Keratinocyte (primary cell): Measurements from ENCODE around the gene PLXND1. TPM values are rescaled to one million over a fixed set of nuclear protein-coding genes. Genes with fewer than 3 reads are reported as not detected.

ENCODE experiments used
- DNase-seq: peaks from one replicate; pipeline ENCODE4 v3.0.0-alpha.2; 2011; ENCODE audit warnings: low read depth, missing footprints, low spot score
- FAIRE-seq: peaks from 2 replicates; lab custom pipeline; 2011; peaks lifted over from hg19 to GRCh38; lab: Jason Lieb, UNC
- H2AFZ ChIP-seq: 2 replicates; pipeline ENCODE4 v1.6.0; 2012; ENCODE audit warnings: low read length, control low read depth, inconsistent platforms; ENCODE audit not compliant: control insufficient read depth
- H3K27ac ChIP-seq: 2 replicates; pipeline ENCODE4 v1.5.1; 2011; ENCODE audit warnings: low read length; ENCODE audit not compliant: control insufficient read depth, insufficient read depth
- H3K27me3 ChIP-seq: 3 replicates; pipeline ENCODE4 v1.6.0; 2011; ENCODE audit warnings: low read length; ENCODE audit not compliant: control insufficient read depth, insufficient read depth; ENCODE audit errors: extremely low read depth
- H3K36me3 ChIP-seq, 2 experiments: 2 replicates in 1 of 2; 3 replicates in 1 of 2; pipeline ENCODE4 v1.5.1; 2011; ENCODE audit warnings: low read length in 2 of 2, mild to moderate bottlenecking in 1 of 2; ENCODE audit not compliant: control insufficient read depth in 2 of 2, insufficient read depth in 2 of 2; ENCODE audit errors: extremely low read depth in 1 of 2
- H3K4me1 ChIP-seq: 3 replicates; pipeline ENCODE4 v1.5.1; 2011; ENCODE audit warnings: low read length; ENCODE audit not compliant: control insufficient read depth, insufficient read depth; ENCODE audit errors: extremely low read depth
- H3K4me2 ChIP-seq: 3 replicates; pipeline ENCODE4 v1.6.0; 2011; ENCODE audit warnings: low read depth, low read length; ENCODE audit not compliant: control insufficient read depth, insufficient read depth; ENCODE audit errors: extremely low read depth
- H3K4me3 ChIP-seq, 3 experiments: fragments of 200-600 bp in 1 of 3; sonication (generic) in 1 of 3; 2 replicates in 2 of 3; 3 replicates in 1 of 3; pipeline ENCODE4 v1.5.1; 2011 to 2016; ENCODE audit warnings: low read length in 3 of 3, mild to moderate bottlenecking in 3 of 3, control low read depth in 2 of 3, inconsistent platforms in 1 of 3, low read depth in 1 of 3, mixed read lengths in 1 of 3, mixed run types in 1 of 3, moderate library complexity in 1 of 3; ENCODE audit not compliant: control insufficient read depth in 2 of 3, insufficient read depth in 2 of 3; ENCODE audit errors: extremely low read depth in 1 of 3
- H3K79me2 ChIP-seq: 2 replicates; pipeline ENCODE4 v1.6.0; 2012; ENCODE audit warnings: low read length; ENCODE audit not compliant: control insufficient read depth, insufficient read depth
- H3K9ac ChIP-seq: 3 replicates; pipeline ENCODE4 v1.6.0; 2011; ENCODE audit warnings: low read length; ENCODE audit not compliant: control insufficient read depth, insufficient read depth; ENCODE audit errors: extremely low read depth
- H3K9me1 ChIP-seq: 3 replicates; pipeline ENCODE4 v1.6.0; 2011; ENCODE audit warnings: low read length; ENCODE audit not compliant: control insufficient read depth, insufficient read depth; ENCODE audit errors: extremely low read depth
- H3K9me3 ChIP-seq: 2 replicates; pipeline ENCODE4 v1.5.1; 2012; ENCODE audit warnings: low read depth, low read length; ENCODE audit not compliant: control insufficient read depth
- H4K20me1 ChIP-seq: 3 replicates; pipeline ENCODE4 v1.6.0; 2011; ENCODE audit warnings: low read length; ENCODE audit not compliant: control insufficient read depth, insufficient read depth; ENCODE audit errors: extremely low read depth
- CTCF ChIP-seq, 3 experiments: IDR thresholded peaks in 1 of 3; conservative IDR thresholded peaks in 1 of 3; optimal IDR thresholded peaks in 1 of 3; 2 replicates in 2 of 3; 3 replicates in 1 of 3; pipeline versions ENCODE3 to v1.5.1; 2011; ENCODE audit warnings: low read length in 3 of 3, mild to moderate bottlenecking in 3 of 3, moderate library complexity in 2 of 3, control low read depth in 1 of 3, inconsistent platforms in 1 of 3; ENCODE audit not compliant: insufficient read depth in 2 of 3; ENCODE audit errors: extremely low read depth in 1 of 3
- EZH2 ChIP-seq: IDR thresholded peaks from one replicate; pipeline ENCODE4 v1.6.1; 2012; ENCODE audit warnings: inconsistent platforms, mild to moderate bottlenecking, low read length, moderate library complexity
- dilution Hi-C: fragments of 300-500 bp; cut with MboI; formaldehyde crosslinking; loops from one replicate; pipeline ENCODE4 v1.7.0; 2020; ENCODE audit warnings: low sequenced_read_pairs; ENCODE audit not compliant: extremely low pct_ligation_motif_present
- polyA plus RNA-seq, 5 experiments: library from polyadenylated mRNA; depleted of rRNA in 3 of 5; stranded (reverse) in 3 of 5; stranded (forward) in 1 of 5; unstranded in 1 of 5; fragments of >200 nt; gene quantifications; 1 replicate in 1 of 5; 2 replicates in 3 of 5; 3 replicates in 1 of 5; pipeline versions ENCODE4 v1.2.1 to v1.2.3, GENCODE V29; 2011 to 2012; ENCODE audit warnings: missing spikeins in 2 of 5, low read depth in 1 of 5, low replicate concordance in 1 of 5

PLXND1 gene
- polyA plus RNA-seq, 1 donor (not counting 4 experiments of a cell fraction or from before 2014, with no cell fraction given), result 0.09 TPM

- no peak overlapping the region for H3K4me3 ChIP-seq
- H3K9ac ChIP-seq, result no peak overlapping the region
- DNase-seq (no peak), FAIRE-seq (no peak)
- H4K20me1 ChIP-seq, result no peaks in the 10 kb centered on the region
- no peaks in the 10 kb centered on the region for H3K36me3 ChIP-seq
- no peak overlapping the region for H3K27ac ChIP-seq
- TF ChIP-seq CTCF (optimal IDR thresholded peaks at IDR 0.05 in 1 of 3, IDR thresholded peaks at IDR 0.05 in 1 of 3, conservative IDR thresholded peaks at IDR 0.05 in 1 of 3; ENCODE audit: extremely low read depth in 1 of 3, insufficient read depth in 2 of 3, low read length in 3 of 3) (no peak), EZH2 (no peak)
- H3K9me3 ChIP-seq, result no peaks in the 10 kb centered on the region
- dilution Hi-C loops, result no loop called here
- H3K4me1 ChIP-seq, result no peaks in the 10 kb centered on the region
- no peak overlapping the region for H3K4me2 ChIP-seq
- H2AFZ ChIP-seq, result no peak overlapping the region
- H3K79me2 ChIP-seq, result no peaks in the 10 kb centered on the region
- no peaks in the 10 kb centered on the region for H3K9me1 ChIP-seq
- peaks cover 8% of the 10 kb centered on the region for H3K27me3 ChIP-seq
Observed at GRCh38 chr3:129532261-129532660, 74.2 kb downstream of the PLXND1 start.

- H3K4me3 ChIP-seq, result no peak overlapping the region
- no peaks in the 10 kb centered on the region for H4K20me1 ChIP-seq
- no peak overlapping the region for H3K4me2 ChIP-seq
- FAIRE-seq (no peak), DNase-seq (no peak)
- no peaks in the 10 kb centered on the region for H3K9me1 ChIP-seq
- H3K27ac ChIP-seq, result no peak overlapping the region
- no peaks in the 10 kb centered on the region for H3K79me2 ChIP-seq
- no peak overlapping the region for H3K9ac ChIP-seq
- H3K9me3 ChIP-seq, result no peaks in the 10 kb centered on the region
- dilution Hi-C loops, result no loop called here
- no peak overlapping the region for H2AFZ ChIP-seq
- TF ChIP-seq CTCF (optimal IDR thresholded peaks at IDR 0.05 in 1 of 3, IDR thresholded peaks at IDR 0.05 in 1 of 3, conservative IDR thresholded peaks at IDR 0.05 in 1 of 3; ENCODE audit: extremely low read depth in 1 of 3, insufficient read depth in 2 of 3, low read length in 3 of 3) (no peak), EZH2 (no peak)
- no peaks in the 10 kb centered on the region for H3K36me3 ChIP-seq
- peaks cover 8% of the 10 kb centered on the region for H3K27me3 ChIP-seq
- no peaks in the 10 kb centered on the region for H3K4me1 ChIP-seq
Observed at GRCh38 chr3:129531699-129532098, 74.8 kb downstream of the PLXND1 start.
